Measurements from ENCODE around the gene ZC3H10.
"Not testable (repeated sequence)": the region's sequence is repeated elsewhere in the genome, so short reads cannot be mapped to it uniquely, and the experiment has no call there.

The ZC3H10 gene

DNA sequence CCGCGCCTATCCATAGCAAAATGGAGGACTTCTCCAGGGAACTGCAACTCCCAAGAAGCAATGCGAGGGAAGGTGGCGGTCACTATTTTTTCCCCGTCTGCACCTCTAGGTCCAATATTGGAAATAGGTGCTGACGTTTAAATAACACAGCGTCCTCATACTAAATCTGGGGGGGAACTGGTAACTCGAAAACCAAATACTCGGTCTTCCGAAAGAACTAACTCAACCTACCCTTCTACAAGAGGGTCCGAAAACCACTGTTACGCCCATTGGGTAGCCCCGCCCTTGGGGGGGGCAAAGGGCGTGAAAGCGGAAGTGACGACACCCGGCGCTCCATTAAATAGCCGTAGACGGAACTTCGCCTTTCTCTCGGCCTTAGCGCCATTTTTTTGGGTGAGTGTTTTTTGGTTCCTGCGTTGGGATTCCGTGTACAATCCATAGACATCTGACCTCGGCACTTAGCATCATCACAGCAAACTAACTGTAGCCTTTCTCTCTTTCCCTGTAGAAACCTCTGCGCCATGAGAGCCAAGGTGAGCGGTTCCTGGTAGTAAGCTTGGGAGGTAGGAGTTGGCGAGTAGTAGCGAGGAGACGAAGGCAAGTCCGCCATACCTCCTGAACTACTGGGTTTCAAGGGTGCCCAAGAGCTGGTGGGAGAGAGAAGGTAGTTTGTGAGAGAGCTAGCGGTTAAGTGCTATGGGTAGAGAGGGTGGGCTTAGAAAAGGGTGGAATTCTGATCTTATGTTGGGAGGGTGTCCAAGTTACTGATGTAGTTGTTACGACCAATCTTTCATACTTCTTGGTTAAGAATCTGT, 1.6 kb upstream of the ZC3H10 start, which contains the start of gene RPL41:
Gene RPL41 (plus strand): TSS at position 367 of the 815 bp plus-strand sequence.
- no peaks in the 10 kb centered on the region for H3K27me3 Mint-ChIP-seq

DNA sequence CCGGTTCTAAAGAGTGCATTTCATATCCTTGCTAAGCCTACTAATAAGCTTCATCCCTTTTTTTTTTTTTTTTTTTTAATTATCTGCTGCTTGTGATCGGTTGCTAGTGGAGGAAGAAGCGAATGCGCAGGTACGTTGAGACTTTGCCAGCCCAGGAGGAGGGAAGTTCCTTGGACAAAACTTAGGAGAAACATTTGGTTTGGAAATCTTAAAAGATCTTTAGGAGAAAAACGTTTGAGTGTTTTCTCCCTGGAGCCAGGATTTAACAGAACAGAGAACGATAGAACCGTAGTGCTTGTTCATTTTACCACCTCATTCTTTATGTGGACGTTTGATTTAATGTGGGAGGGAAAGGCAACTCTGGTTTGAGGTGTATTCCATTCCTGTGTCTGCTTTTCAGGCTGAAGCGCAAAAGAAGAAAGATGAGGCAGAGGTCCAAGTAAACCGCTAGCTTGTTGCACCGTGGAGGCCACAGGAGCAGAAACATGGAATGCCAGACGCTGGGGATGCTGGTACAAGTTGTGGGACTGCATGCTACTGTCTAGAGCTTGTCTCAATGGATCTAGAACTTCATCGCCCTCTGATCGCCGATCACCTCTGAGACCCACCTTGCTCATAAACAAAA, 872 bp upstream of the ZC3H10 start:
- ATAC-seq = not testable (repeated sequence)

More for the DNA sequence above, 1.6 kb upstream of the ZC3H10 start, which contains the start of gene RPL41:
- H3K9me3 Mint-ChIP-seq = no peaks in the 10 kb centered on the region
- peak within 1 kb of the TSS; percentile 93 to 98 for H3K4me3 Mint-ChIP-seq
- DNase-seq = peak; percentile 94 to 95
- peaks cover 32% of the 10 kb centered on the region for H3K4me1 Mint-ChIP-seq
- peak; percentile 51 for ATAC-seq
- H3K27ac Mint-ChIP-seq = peak within 1 kb of the TSS; percentile 97 to 100

DNA sequence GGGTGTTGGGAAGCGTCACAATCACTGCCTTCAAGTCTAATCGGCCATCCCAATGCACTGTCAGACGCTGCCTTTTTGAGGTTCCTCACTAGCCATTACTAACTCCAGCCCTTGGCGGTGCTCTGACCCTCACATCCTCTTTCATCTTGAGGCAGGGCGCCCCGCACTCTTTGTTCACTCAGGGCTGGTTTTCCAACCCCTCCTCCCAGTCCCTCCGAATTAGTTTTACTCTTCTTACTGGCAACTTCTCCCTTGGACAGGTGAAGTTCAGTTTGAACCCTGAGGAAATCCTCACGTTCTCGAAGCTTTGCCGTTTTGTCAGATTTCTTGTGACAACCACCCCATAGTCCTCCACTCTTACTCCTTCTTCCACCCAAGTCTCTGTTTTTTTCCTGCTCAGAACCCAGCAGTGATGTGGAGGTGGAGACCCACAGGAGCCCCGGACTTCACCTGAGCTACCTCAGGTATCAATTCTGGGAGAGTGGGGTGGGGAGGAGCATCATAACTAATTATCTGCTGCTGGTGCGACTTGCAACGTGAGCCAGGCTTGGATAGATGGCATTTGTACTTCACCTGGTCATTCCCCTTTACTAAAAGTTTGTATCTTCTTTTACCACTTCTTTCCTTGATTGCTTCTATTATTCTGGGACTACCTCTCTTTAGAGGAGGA, 757 bp downstream of the ZC3H10 start:
- Mint-ChIP-seq H3K27ac (peak overlapping the region; percentile 66 to 97), H3K27me3 (no peaks in the 10 kb centered on the region), H3K4me3 (peak overlapping the region; percentile 93 to 98), H3K4me1 (peaks cover 45% of the 10 kb centered on the region), H3K9me3 (no peaks in the 10 kb centered on the region)
- ATAC-seq (peak; percentile 2), DNase-seq (no peak)

More for the DNA sequence above, 872 bp upstream of the ZC3H10 start:
- Mint-ChIP-seq H3K4me1 (peaks cover 39% of the 10 kb centered on the region), H3K27ac (peak overlapping the region; percentile 97 to 100), H3K4me3 (peak overlapping the region; percentile 93 to 98)
- not testable (repeated sequence) for H3K27me3 Mint-ChIP-seq, DNase-seq, H3K9me3 Mint-ChIP-seq

DNA sequence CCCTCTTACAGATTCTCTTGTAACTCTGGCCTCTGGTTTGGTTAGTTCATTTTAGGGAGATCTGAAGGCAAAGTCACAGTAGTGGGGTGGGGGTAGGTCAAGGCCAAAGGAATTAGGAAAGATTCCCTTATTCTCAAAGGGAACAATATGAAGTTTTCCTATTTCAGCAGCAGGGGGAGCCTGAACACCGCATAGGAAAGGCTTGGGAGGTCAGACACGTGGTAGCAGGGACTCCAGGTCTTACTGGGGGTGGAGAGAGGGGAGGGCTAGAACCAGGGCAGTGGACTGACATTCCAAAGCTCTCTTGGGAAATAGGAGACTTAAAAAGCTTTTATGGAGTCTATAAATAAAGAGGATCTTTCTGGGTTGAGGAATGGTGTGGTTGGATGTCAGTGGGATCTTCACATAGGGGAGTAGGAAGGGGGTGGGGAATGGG, 1.3 kb downstream of the ZC3H10 start:
- DNase-seq = peak; percentile 37 to 60
- peak overlapping the region; percentile 6 to 97 for H3K27ac Mint-ChIP-seq
- ATAC-seq = no peak
- peaks cover 45% of the 10 kb centered on the region for H3K4me1 Mint-ChIP-seq
- H3K27me3 Mint-ChIP-seq = no peaks in the 10 kb centered on the region
- H3K9me3 Mint-ChIP-seq = no peaks in the 10 kb centered on the region
- peak overlapping the region; percentile 93 to 98 for H3K4me3 Mint-ChIP-seq

DNA sequence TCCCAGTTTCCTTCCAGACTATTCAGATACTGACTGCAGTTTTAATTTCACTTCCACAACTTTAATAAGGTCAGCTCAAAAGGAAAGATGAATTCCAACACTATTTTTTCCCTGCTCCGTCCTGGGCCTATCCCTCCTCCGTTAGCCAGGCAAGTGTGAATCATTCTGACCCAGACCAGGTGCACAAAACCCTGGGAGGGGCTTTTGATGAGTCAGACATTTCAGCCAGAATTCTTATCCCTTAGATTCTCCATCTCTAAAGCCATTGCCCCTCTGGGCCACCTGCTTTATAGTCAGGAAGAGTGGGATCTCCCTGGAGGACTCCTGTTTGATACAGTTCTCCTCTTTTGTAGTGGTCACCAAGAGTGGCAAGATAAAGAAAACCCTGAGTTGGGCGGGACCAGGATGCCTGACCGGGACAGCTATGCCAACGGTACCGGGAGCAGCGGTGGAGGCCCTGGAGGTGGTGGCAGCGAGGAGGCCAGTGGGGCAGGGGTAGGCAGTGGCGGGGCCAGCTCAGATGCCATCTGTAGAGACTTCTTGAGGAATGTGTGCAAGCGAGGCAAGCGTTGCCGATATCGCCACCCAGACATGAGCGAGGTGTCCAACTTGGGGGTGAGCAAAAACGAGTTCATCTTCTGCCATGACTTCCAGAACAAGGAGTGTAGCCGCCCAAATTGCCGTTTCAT, 2.2 kb downstream of the ZC3H10 start:
- H3K4me1 Mint-ChIP-seq = peaks cover 51% of the 10 kb centered on the region
- DNase-seq (no peak), ATAC-seq (no peak)
- H3K27me3 Mint-ChIP-seq = no peaks in the 10 kb centered on the region
- peak overlapping the region in 1 of 2 donors; percentile 45 for H3K4me3 Mint-ChIP-seq
- H3K9me3 Mint-ChIP-seq = no peaks in the 10 kb centered on the region
- no peak overlapping the region for H3K27ac Mint-ChIP-seq

DNA sequence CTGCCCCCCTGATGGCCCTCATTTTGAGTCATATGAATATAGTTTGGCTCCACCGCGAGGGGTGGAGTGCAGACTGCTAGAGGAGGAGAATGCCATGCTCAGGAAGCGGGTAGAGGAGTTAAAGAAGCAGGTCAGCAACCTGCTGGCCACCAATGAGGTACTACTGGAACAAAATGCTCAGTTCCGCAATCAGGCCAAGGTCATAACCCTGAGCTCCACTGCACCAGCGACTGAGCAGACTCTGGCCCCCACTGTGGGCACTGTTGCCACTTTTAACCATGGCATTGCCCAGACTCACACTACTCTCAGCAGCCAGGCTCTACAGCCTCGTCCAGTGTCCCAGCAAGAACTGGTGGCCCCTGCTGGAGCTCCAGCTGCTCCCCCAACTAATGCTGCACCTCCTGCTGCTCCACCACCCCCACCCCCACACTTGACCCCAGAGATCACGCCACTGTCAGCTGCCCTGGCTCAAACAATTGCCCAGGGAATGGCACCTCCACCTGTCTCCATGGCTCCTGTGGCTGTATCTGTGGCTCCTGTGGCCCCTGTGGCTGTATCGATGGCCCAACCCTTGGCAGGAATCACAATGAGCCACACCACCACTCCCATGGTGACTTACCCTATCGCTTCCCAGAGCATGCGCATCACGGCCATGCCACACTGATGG, 3.3 kb downstream of the ZC3H10 start:
- Mint-ChIP-seq H3K27ac (no peak overlapping the region), H3K27me3 (no peaks in the 10 kb centered on the region), H3K4me1 (peaks cover 57% of the 10 kb centered on the region), H3K9me3 (no peaks in the 10 kb centered on the region), H3K4me3 (no peak overlapping the region)
- DNase-seq (no peak), ATAC-seq (no peak)

DNA sequence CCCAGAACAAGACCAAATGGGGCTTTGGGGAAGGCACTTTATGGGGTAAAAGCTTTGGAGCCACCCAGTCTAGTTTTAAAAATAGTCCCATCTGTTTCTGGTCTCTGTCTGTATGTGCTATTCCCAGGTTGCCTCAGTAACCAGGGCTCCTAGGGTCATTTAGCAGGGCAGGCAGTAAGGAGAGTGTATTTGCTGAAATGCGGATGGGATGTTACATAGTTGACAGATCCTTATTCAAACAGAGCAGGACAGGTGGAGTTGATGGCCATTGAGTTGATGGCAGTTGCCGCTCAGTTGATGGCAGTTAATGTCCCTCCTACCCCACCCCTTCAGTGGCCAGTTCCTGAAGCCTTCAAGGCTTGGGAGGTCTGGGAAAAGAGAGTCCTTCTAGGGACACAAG, 4.6 kb downstream of the ZC3H10 start:
- Mint-ChIP-seq H3K27ac (no peak overlapping the region), H3K4me1 (peaks cover 70% of the 10 kb centered on the region), H3K4me3 (no peak overlapping the region), H3K9me3 (no peaks in the 10 kb centered on the region), H3K27me3 (no peaks in the 10 kb centered on the region)
- no peak for ATAC-seq
- no peak for DNase-seq

DNA sequence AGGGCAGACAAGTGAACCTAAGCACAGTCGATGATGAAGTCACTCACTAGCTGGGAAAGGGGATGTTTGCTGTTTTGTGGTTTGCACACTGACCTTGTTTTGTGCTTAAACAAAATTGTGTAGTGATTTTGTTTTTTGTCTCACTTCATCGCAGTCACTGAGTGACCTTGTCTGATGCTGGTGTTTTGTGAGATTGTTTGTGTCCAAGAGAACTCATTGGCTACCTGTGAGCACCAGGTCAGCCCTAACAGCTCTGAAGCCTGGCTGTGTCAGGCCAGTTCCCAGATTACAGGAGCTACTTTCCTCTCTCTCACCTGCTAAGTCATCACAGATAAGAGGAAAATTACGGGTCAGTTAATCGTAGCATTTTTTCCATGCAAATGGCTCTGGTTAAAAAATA, 6.1 kb downstream of the ZC3H10 start:
- Mint-ChIP-seq H3K4me3 (no peak overlapping the region), H3K9me3 (no peaks in the 10 kb centered on the region), H3K27ac (peak overlapping the region in 1 of 2 donors; percentile 15), H3K4me1 (peaks cover 66% of the 10 kb centered on the region), H3K27me3 (no peaks in the 10 kb centered on the region)
- DNase-seq (no peak), ATAC-seq (no peak)

DNA sequence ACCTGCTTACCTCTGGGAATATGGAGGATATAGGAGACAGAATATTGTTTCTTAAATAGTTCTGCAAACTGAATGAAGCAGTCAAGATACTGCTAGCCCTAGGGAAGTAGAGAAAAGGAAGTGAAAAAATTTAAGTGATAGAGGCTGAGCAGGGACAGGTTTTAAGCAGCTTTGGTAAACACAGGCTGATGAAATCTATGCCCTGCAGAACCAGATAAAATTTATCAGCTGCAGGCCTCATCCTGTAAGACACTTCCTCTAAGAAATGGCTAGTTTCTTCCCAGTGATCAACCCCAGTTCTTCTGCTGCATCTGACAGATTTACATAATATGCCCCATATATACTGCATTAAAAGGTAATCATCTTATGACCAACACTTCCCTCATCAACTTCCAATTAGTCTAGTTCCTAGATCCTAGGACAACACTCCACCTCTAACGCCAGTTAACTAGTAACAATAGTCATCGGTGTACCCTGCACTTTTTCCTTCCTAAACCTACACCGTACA, 8.7 kb downstream of the ZC3H10 start:
- peak overlapping the region; percentile 96 to 99 for H3K4me3 Mint-ChIP-seq
- H3K4me1 Mint-ChIP-seq = peaks cover 65% of the 10 kb centered on the region
- H3K27ac Mint-ChIP-seq = peak overlapping the region in 1 of 2 donors; percentile 88
- no peaks in the 10 kb centered on the region for H3K27me3 Mint-ChIP-seq
- no peak for DNase-seq
- no peak for ATAC-seq
- no peaks in the 10 kb centered on the region for H3K9me3 Mint-ChIP-seq

DNA sequence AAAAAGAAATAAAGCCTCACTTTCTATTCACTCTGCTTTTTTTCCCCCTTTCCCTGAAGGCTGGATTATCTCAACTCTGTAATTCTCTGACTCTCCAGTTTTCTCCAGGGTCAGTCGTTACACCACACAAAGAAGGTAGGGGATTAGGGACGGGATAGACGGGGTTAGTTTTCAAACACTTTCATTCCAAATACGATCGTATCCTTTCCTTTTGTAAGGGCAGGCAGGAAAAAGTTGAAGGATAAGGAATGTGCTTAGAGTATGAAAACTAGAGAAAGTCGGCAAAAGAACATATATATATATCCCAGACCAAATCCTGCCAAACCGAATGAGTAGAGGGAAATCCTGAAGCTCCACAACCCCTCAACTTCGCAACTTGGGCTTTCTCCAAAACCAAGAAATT, 9.4 kb downstream of the ZC3H10 start:
- ATAC-seq (no peak), DNase-seq (no peak)
- peak overlapping the region; percentile 96 to 99 for H3K4me3 Mint-ChIP-seq
- no peaks in the 10 kb centered on the region for H3K9me3 Mint-ChIP-seq
- H3K27ac Mint-ChIP-seq = peak overlapping the region; percentile 6 to 84
- peaks cover 65% of the 10 kb centered on the region for H3K4me1 Mint-ChIP-seq
- no peaks in the 10 kb centered on the region for H3K27me3 Mint-ChIP-seq

DNA sequence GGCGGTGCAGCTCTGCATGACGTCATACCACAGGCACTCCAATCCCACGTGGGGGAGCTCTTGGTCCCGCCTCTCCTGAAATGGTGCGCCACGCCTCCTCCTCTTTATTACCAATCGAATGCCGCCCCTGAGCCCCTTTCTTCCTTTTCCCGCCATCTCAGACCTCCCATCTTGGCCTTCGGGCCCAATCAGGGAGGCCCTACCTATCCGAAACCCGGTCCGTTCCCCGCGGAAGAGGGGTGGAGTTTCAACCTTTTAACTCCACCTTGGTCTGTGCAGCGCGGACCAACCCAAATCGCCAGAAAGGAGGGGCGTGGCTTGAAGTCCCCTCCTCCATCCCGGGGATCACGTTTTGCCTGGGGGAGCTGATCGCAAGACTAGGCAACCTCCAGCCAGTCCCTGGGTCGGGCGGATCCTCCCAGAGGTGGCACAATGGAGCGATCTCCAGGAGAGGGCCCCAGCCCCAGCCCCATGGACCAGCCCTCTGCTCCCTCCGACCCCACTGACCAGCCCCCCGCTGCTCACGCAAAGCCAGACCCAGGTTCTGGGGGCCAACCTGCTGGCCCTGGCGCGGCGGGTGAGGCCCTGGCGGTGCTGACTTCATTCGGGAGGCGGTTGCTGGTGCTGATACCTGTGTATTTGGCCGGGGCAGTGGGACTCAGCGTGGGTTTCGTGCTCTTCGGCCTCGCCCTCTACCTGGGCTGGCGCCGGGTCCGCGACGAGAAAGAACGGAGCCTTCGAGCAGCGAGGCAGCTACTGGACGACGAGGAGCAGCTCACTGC, 10.0 kb downstream of the ZC3H10 start, which contains the start of gene ESYT1:
Gene ESYT1 (plus strand): TSS at position 380 of the 782 bp plus-strand sequence. CDS start 53 bp downstream, at position 433.
- peak within 1 kb of the TSS; percentile 96 to 99 for H3K4me3 Mint-ChIP-seq
- peak; percentile 93 for ATAC-seq

DNA sequence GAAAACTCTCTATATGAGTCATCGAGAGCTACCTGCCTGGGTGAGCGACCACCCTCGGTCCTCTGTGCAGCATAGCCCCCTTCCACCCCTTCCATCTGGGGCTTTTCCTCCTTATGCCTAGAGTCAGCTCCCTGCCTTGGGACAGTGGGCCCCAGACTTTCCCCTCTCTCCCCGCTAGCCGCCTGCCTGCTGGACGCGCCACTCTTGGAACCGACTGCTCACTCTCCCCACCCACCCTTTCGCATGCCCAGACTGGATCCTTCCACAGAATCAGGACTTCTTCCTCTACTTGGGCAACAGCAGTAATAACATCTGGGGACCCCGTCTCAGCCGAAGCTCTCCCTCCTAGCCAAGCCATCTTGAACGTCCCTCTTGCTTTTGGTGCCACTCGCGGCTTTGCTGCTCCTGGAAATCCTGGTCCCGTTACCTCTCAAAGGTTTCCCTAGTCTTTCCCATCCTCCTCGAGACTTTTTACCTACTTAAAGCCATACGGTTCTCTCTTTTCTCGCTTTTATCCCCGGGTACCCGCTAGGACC, 10.7 kb downstream of the ZC3H10 start:
- peak; percentile 0 for ATAC-seq
- no peak for DNase-seq

More for the DNA sequence above, 10.0 kb downstream of the ZC3H10 start, which contains the start of gene ESYT1:
- peak within 1 kb of the TSS; percentile 96 to 97 for H3K27ac Mint-ChIP-seq
- H3K4me1 Mint-ChIP-seq = peaks cover 66% of the 10 kb centered on the region
- no peaks in the 10 kb centered on the region for H3K9me3 Mint-ChIP-seq
- peak; percentile 97 to 99 for DNase-seq
- H3K27me3 Mint-ChIP-seq = no peaks in the 10 kb centered on the region

DNA sequence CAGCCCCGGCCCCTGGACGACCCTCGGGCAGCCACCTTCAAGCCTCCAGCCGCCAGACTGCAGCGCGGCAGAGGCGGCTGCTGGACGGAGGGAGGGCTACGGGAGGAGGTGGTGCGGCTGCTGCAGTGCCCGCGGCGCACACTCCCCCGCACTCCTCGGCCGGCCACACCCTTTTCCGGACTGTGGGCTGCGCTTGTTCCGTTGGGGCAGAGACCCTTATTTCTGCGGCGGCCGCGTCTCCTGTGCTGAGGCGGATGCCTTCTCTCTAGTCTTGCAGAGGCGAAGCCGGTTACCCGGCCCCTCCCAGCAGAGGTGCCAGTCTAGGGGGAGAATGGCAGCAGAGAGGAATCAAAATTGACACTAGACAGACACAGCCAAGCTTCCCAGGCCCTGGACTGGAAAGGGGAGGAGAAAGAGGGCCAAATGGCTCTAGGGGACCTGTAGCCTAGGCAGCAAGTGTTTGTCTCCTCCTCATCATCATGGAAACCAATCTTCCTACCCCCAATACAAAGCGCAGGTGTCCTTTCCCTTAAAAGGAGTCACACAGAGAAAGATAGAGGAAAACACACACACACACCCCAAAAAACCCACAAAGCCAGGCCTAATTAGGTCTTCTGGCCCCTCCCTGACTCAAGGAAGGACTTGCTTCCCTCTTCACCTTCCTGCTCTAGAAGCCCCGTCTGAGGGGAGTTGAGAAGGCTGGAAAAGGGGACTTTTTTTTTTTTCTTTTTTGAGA, 11.3 kb downstream of the ZC3H10 start:
- H3K4me3 Mint-ChIP-seq = peak overlapping the region; percentile 96 to 99
- DNase-seq = peak; percentile 72 to 81

More for the DNA sequence above, 10.7 kb downstream of the ZC3H10 start:
- H3K27me3 Mint-ChIP-seq = no peaks in the 10 kb centered on the region
- peak overlapping the region; percentile 96 to 97 for H3K27ac Mint-ChIP-seq
- H3K9me3 Mint-ChIP-seq = no peaks in the 10 kb centered on the region
- H3K4me3 Mint-ChIP-seq = peak overlapping the region; percentile 96 to 99
- H3K4me1 Mint-ChIP-seq = peaks cover 72% of the 10 kb centered on the region

More for the DNA sequence above, 11.3 kb downstream of the ZC3H10 start:
- peak overlapping the region; percentile 96 to 97 for H3K27ac Mint-ChIP-seq
- H3K9me3 Mint-ChIP-seq = no peaks in the 10 kb centered on the region
- peak; percentile 52 for ATAC-seq
- H3K4me1 Mint-ChIP-seq = peaks cover 79% of the 10 kb centered on the region
- no peaks in the 10 kb centered on the region for H3K27me3 Mint-ChIP-seq

Data from stimulated activated naive CD8-positive, alpha-beta T cell treated with anti-CD3 and anti-CD28 coated beads, Interleukin-15, amount 100 ng/mL, for 72 hours (primary cell).